ENCODE measurements around the gene RRP15. TPM values are rescaled to one million over a fixed set of nuclear protein-coding genes. Genes with fewer than 3 reads are reported as not detected.

Gene RRP15
- total RNA-seq, 2 donors from 2014 or later: 4.1 TPM

- no peak for DNase-seq (ENCODE audit: low spot score)
- Histone ChIP-seq H3K9me3 (no peaks in the 10 kb centered on the region), H3K4me1 (replicated peaks) (no peaks in the 10 kb centered on the region), H3K36me3 (no peaks in the 10 kb centered on the region), H3K27me3 (replicated peaks; ENCODE audit: insufficient read depth) (no peaks in the 10 kb centered on the region), H3K27ac (no peak overlapping the region), H3K4me3 (no peak overlapping the region)
- no peak for TF ChIP-seq CTCF (IDR thresholded peaks at IDR 0.05)
- no peak for TF ChIP-seq POLR2AphosphoS5 (IDR thresholded peaks at IDR 0.05)
- TF ChIP-seq POLR2A (IDR thresholded peaks at IDR 0.05): no peak
- WGBS: 59% methylated on average over 8 of the region's 8 CpGs
- intact Hi-C loops (cut with DNase I): no loop called here
Observed at GRCh38 chr1:218304281-218305039, 19.4 kb downstream of the RRP15 start.

GRCh38 chr1:218305472-218306064, 20.5 kb downstream of the RRP15 start:
- H3K27ac ChIP-seq: no peak overlapping the region
- no peaks in the 10 kb centered on the region for H3K27me3 ChIP-seq (replicated peaks; ENCODE audit: insufficient read depth)
- TF ChIP-seq CTCF (IDR thresholded peaks at IDR 0.05) (no peak), POLR2AphosphoS5 (IDR thresholded peaks at IDR 0.05) (no peak), POLR2A (IDR thresholded peaks at IDR 0.05) (no peak)
- DNase-seq (ENCODE audit: low spot score): no peak
- intact Hi-C loops (cut with DNase I): no loop called here
- H3K4me1 ChIP-seq (replicated peaks): no peaks in the 10 kb centered on the region
- H3K36me3 ChIP-seq: no peaks in the 10 kb centered on the region
- no peak overlapping the region for H3K4me3 ChIP-seq
- 85% methylated on average over 6 of the region's 6 CpGs for WGBS
- no peaks in the 10 kb centered on the region for H3K9me3 ChIP-seq

- H3K4me1 ChIP-seq (replicated peaks): no peaks in the 10 kb centered on the region
- H3K9me3 ChIP-seq: no peaks in the 10 kb centered on the region
- H3K27ac ChIP-seq: no peak overlapping the region
- no peaks in the 10 kb centered on the region for H3K36me3 ChIP-seq
- DNase-seq (ENCODE audit: low spot score): no peak
- WGBS: 96% methylated on average over 2 of the region's 2 CpGs
- no peaks in the 10 kb centered on the region for H3K27me3 ChIP-seq (replicated peaks; ENCODE audit: insufficient read depth)
- intact Hi-C loops (cut with DNase I): no loop called here
- no peak overlapping the region for H3K4me3 ChIP-seq
- TF ChIP-seq CTCF (IDR thresholded peaks at IDR 0.05): no peak
- no peak for TF ChIP-seq POLR2AphosphoS5 (IDR thresholded peaks at IDR 0.05)
- TF ChIP-seq POLR2A (IDR thresholded peaks at IDR 0.05): no peak
Observed at GRCh38 chr1:218312509-218312908, 27.4 kb downstream of the RRP15 start.

- Histone ChIP-seq H3K4me1 (replicated peaks) (no peaks in the 10 kb centered on the region), H3K27me3 (replicated peaks; ENCODE audit: insufficient read depth) (no peaks in the 10 kb centered on the region), H3K36me3 (no peaks in the 10 kb centered on the region), H3K9me3 (no peaks in the 10 kb centered on the region), H3K27ac (no peak overlapping the region), H3K4me3 (no peak overlapping the region)
- over 99% methylated on average over 3 of the region's 3 CpGs for WGBS
- intact Hi-C loops (cut with DNase I): no loop called here
- TF ChIP-seq POLR2AphosphoS5 (IDR thresholded peaks at IDR 0.05): no peak
- no peak for TF ChIP-seq CTCF (IDR thresholded peaks at IDR 0.05)
- no peak for TF ChIP-seq POLR2A (IDR thresholded peaks at IDR 0.05)
- no peak for DNase-seq (ENCODE audit: low spot score)
Observed at GRCh38 chr1:218314316-218314715, 29.2 kb downstream of the RRP15 start.

- DNase-seq (ENCODE audit: low spot score): no peak
- intact Hi-C loops (cut with DNase I): no loop called here
- 87% methylated on average over 4 of the region's 4 CpGs for WGBS
- no peaks in the 10 kb centered on the region for H3K9me3 ChIP-seq
- no peak overlapping the region for H3K27ac ChIP-seq
- H3K4me3 ChIP-seq: no peak overlapping the region
- no peak for TF ChIP-seq CTCF (IDR thresholded peaks at IDR 0.05)
- no peak for TF ChIP-seq POLR2A (IDR thresholded peaks at IDR 0.05)
- no peak for TF ChIP-seq POLR2AphosphoS5 (IDR thresholded peaks at IDR 0.05)
- H3K36me3 ChIP-seq: no peaks in the 10 kb centered on the region
- no peaks in the 10 kb centered on the region for H3K4me1 ChIP-seq (replicated peaks)
- H3K27me3 ChIP-seq (replicated peaks; ENCODE audit: insufficient read depth): no peaks in the 10 kb centered on the region
Observed at GRCh38 chr1:218315638-218316037, 30.5 kb downstream of the RRP15 start.

Data from prostate gland (tissue), 2 donors.